ENCODE measurements around the gene TMEM116.

The TMEM116 gene

GRCh38 chr12:112023759-112024396 is 10.9 kb upstream of the TMEM116 start:
- no peak for DNase-seq (ENCODE audit: extremely low spot score)
- ChIA-PET POLR2A (interaction anchor here (3.4 kb wide), 1 partner anchor 10 kb away, joined by 23 read pairs; the partner anchor contains the start of genes ERP29 and TMEM116), CTCF (interaction anchor here (0.6 to 1.1 kb wide), 3 partner anchors 26 to 386 kb away, joined by 3 to 4 read pairs (median 3); no protein-coding TSS in a partner anchor)
- TF ChIP-seq TARDBP (IDR thresholded peaks at IDR 0.05) (no peak), BHLHE40 (IDR thresholded peaks at IDR 0.05; ENCODE audit: borderline replicate concordance) (no peak), ZNF384 (IDR thresholded peaks at IDR 0.05) (no peak), L3MBTL2 (conservative IDR thresholded peaks at IDR 0.05) (no peak), FOXA1 (IDR thresholded peaks at IDR 0.05) (no peak), SUZ12 (IDR thresholded peaks at IDR 0.05) (no peak), NFRKB (IDR thresholded peaks at IDR 0.05) (no peak), SP1 (IDR thresholded peaks at IDR 0.05) (no peak), FOXM1 (IDR thresholded peaks at IDR 0.05; ENCODE audit: borderline replicate concordance) (no peak), FOXK2 (IDR thresholded peaks at IDR 0.05) (no peak)

- ChIA-PET POLR2A (interaction anchor here (3.4 kb wide), 1 partner anchor 9 kb away, joined by 23 read pairs; the partner anchor contains the start of genes ERP29 and TMEM116), CTCF (interaction anchor here (0.6 kb wide), 1 partner anchor 57 kb away, joined by 3 read pairs; no protein-coding TSS in a partner anchor)
- DNase-seq (ENCODE audit: extremely low spot score) = no peak
- TF ChIP-seq SUZ12 (IDR thresholded peaks at IDR 0.05) = no peak
- no peak for TF ChIP-seq SP1 (IDR thresholded peaks at IDR 0.05)
- TF ChIP-seq LEF1 (IDR thresholded peaks at IDR 0.05; ENCODE audit: borderline replicate concordance) = no peak
- no peak for TF ChIP-seq FOXM1 (IDR thresholded peaks at IDR 0.05; ENCODE audit: borderline replicate concordance)
- TF ChIP-seq PKNOX1 (IDR thresholded peaks at IDR 0.05) = no peak
- TF ChIP-seq ELF4 (IDR thresholded peaks at IDR 0.05) = no peak
Measured at GRCh38 chr12:112022241-112023016, 9.5 kb upstream of the TMEM116 start.

GRCh38 chr12:112020947-112021457 is 8.0 kb upstream of the TMEM116 start:
- ChIA-PET POLR2A (interaction anchor here (1.2 to 3.4 kb wide), 3 partner anchors 7 to 12 kb away, joined by 3 to 23 read pairs (median 3); partner anchors contain the start of genes ERP29 and TMEM116), CTCF (no interaction called here)
- no peak for TF ChIP-seq SUZ12 (IDR thresholded peaks at IDR 0.05)
- no peak for TF ChIP-seq SP1 (IDR thresholded peaks at IDR 0.05)
- TF ChIP-seq FOXK2 (IDR thresholded peaks at IDR 0.05) = no peak
- TF ChIP-seq TARDBP (IDR thresholded peaks at IDR 0.05) = no peak
- TF ChIP-seq LEF1 (IDR thresholded peaks at IDR 0.05; ENCODE audit: borderline replicate concordance) = no peak
- TF ChIP-seq CTBP1 (IDR thresholded peaks at IDR 0.05; ENCODE audit: borderline replicate concordance) = no peak
- TF ChIP-seq HDGF (IDR thresholded peaks at IDR 0.05; ENCODE audit: borderline replicate concordance) = no peak
- no peak for TF ChIP-seq BHLHE40 (IDR thresholded peaks at IDR 0.05; ENCODE audit: borderline replicate concordance)
- no peak for TF ChIP-seq ZNF384 (IDR thresholded peaks at IDR 0.05)
- DNase-seq (ENCODE audit: extremely low spot score) = no peak

- CTCF ChIA-PET = no interaction called here
- POLR2A ChIA-PET = no interaction called here
- no peak for DNase-seq (ENCODE audit: extremely low spot score)
- TF ChIP-seq BHLHE40 (IDR thresholded peaks at IDR 0.05; ENCODE audit: borderline replicate concordance) (no peak), SP1 (IDR thresholded peaks at IDR 0.05) (no peak), LEF1 (IDR thresholded peaks at IDR 0.05; ENCODE audit: borderline replicate concordance) (no peak), CTBP1 (IDR thresholded peaks at IDR 0.05; ENCODE audit: borderline replicate concordance) (no peak), PKNOX1 (IDR thresholded peaks at IDR 0.05) (no peak), ZNF384 (IDR thresholded peaks at IDR 0.05) (no peak), L3MBTL2 (conservative IDR thresholded peaks at IDR 0.05) (no peak), SUZ12 (IDR thresholded peaks at IDR 0.05) (no peak), FOXA1 (IDR thresholded peaks at IDR 0.05) (no peak), NFRKB (IDR thresholded peaks at IDR 0.05) (no peak), FOXK2 (IDR thresholded peaks at IDR 0.05) (no peak), TARDBP (IDR thresholded peaks at IDR 0.05) (no peak), ELF4 (IDR thresholded peaks at IDR 0.05) (no peak), ARNT (IDR thresholded peaks at IDR 0.05) (no peak), FOXM1 (IDR thresholded peaks at IDR 0.05; ENCODE audit: borderline replicate concordance) (no peak), HDGF (IDR thresholded peaks at IDR 0.05; ENCODE audit: borderline replicate concordance) (no peak)
Measured at GRCh38 chr12:112018571-112019237, 5.7 kb upstream of the TMEM116 start.

- DNase-seq (ENCODE audit: extremely low spot score) = no peak
- TF ChIP-seq FOXM1 (IDR thresholded peaks at IDR 0.05; ENCODE audit: borderline replicate concordance) (no peak), FOXA1 (IDR thresholded peaks at IDR 0.05) (no peak), NFRKB (IDR thresholded peaks at IDR 0.05) (no peak), PKNOX1 (IDR thresholded peaks at IDR 0.05) (no peak), SP1 (IDR thresholded peaks at IDR 0.05) (no peak), CTBP1 (IDR thresholded peaks at IDR 0.05; ENCODE audit: borderline replicate concordance) (no peak), BHLHE40 (IDR thresholded peaks at IDR 0.05; ENCODE audit: borderline replicate concordance) (no peak), LEF1 (IDR thresholded peaks at IDR 0.05; ENCODE audit: borderline replicate concordance) (no peak), ELF4 (IDR thresholded peaks at IDR 0.05) (no peak), ARNT (IDR thresholded peaks at IDR 0.05) (no peak), TARDBP (IDR thresholded peaks at IDR 0.05) (no peak), ZNF384 (IDR thresholded peaks at IDR 0.05) (no peak), L3MBTL2 (conservative IDR thresholded peaks at IDR 0.05) (no peak), SUZ12 (IDR thresholded peaks at IDR 0.05) (no peak), FOXK2 (IDR thresholded peaks at IDR 0.05) (no peak), HDGF (IDR thresholded peaks at IDR 0.05; ENCODE audit: borderline replicate concordance) (no peak)
- POLR2A ChIA-PET = no interaction called here
- CTCF ChIA-PET = no interaction called here
Measured at GRCh38 chr12:112017041-112017440, 4.1 kb upstream of the TMEM116 start.
